ENCODE results near the gene GGT6.

Gene GGT6

DNA sequence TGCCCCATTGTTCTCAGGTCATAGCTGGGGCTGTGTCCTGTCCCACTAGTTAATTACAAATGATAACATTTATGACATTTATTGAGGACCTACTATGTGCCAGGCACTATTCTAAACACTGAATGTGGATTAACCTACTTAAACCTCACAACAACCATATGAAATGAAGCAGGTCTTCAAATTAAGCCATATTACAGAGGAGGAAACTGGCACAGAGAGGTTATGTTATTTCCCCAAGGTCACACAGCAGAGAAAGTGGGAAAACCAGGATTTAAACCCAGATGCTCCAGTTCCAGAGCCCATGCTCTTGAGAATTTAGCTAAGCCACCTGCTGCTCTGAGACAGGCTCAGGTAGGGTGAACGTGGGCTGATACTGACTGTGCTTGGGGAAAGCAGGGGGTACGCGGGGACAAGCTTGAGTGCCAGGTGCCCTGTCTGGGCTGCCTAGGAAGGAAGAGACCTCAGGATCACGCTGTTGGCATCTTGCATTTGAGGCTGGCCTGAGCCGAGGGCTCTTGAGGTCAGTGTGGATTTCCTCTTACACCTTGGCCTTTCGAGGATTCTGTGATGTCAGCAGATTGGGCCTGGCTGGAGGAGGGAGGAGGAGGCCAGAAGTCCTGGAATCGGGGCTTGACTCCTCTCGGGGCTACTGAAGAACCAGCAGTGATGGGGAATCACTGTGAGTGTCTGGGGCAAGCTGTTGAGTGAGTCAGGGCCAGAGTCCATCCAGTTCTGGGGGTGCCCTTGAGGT, 52.8 kb downstream of the GGT6 start:
- no peak for FAIRE-seq
- no peak for DNase-seq (ENCODE audit: low spot score)
